ENCODE data around the gene GRB10. TPM values are rescaled to one million over a fixed set of nuclear protein-coding genes. Genes with fewer than 3 reads are reported as not detected.

GRB10 gene
- total and polyA plus RNA-seq, 4 donors = 10.7 to 53.1 (median 17.5) TPM

DNA sequence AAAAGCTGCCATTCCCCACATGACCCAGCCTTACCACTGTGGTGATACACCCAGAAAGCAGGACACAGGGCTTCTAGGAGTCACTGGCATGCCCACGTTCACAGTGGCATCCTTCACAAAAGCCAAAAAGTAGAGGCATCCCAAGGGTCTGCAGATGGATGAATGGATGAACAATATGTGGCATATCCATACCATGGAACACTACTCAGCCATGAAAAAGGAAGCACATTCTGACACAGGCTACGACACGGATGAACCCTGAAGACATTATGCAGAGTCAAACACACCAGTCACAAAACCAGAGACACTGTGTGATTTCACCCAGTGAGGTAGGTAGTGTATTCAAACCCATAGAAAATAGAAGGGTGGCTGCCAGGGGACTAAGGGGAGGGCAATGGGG, 112.8 kb downstream of the GRB10 start:
- Histone ChIP-seq H3K9ac (ENCODE audit: low read depth in 1 of 2, low read length in 2 of 2) (no peak overlapping the region), H3K4me1 (ENCODE audit: control insufficient read depth in 4 of 4, insufficient read depth in 4 of 4, low read length in 3 of 4) (peaks cover 13 to 38% (median 27%) of the 10 kb centered on the region in 4 donors), H3K4me3 (ENCODE audit: low read depth in 1 of 3, low read length in 3 of 3) (no peak overlapping the region), H3K27me3 (ENCODE audit: control insufficient read depth in 4 of 4, insufficient read depth in 4 of 4, low read length in 3 of 4) (no peaks in the 10 kb centered on the region), H3K36me3 (ENCODE audit: control insufficient read depth in 4 of 4, insufficient read depth in 3 of 4, low read depth in 1 of 4, low read length in 3 of 4) (peaks cover 0 to 32% (median 14%) of the 10 kb centered on the region in 4 donors), H3K9me3 (ENCODE audit: control insufficient read depth in 4 of 4, low read length in 3 of 4) (no peaks in the 10 kb centered on the region), H3K27ac (ENCODE audit: low read depth in 1 of 2, low read length in 2 of 2) (no peak overlapping the region)
- TF ChIP-seq, protein P1, sequence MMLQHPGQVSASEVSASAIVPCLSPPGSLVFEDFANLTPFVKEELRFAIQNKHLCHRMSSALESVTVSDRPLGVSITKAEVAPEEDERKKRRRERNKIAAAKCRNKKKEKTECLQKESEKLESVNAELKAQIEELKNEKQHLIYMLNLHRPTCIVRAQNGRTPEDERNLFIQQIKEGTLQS (IDR thresholded peaks at IDR 0.05) = no peak
- TF ChIP-seq, protein P2, sequence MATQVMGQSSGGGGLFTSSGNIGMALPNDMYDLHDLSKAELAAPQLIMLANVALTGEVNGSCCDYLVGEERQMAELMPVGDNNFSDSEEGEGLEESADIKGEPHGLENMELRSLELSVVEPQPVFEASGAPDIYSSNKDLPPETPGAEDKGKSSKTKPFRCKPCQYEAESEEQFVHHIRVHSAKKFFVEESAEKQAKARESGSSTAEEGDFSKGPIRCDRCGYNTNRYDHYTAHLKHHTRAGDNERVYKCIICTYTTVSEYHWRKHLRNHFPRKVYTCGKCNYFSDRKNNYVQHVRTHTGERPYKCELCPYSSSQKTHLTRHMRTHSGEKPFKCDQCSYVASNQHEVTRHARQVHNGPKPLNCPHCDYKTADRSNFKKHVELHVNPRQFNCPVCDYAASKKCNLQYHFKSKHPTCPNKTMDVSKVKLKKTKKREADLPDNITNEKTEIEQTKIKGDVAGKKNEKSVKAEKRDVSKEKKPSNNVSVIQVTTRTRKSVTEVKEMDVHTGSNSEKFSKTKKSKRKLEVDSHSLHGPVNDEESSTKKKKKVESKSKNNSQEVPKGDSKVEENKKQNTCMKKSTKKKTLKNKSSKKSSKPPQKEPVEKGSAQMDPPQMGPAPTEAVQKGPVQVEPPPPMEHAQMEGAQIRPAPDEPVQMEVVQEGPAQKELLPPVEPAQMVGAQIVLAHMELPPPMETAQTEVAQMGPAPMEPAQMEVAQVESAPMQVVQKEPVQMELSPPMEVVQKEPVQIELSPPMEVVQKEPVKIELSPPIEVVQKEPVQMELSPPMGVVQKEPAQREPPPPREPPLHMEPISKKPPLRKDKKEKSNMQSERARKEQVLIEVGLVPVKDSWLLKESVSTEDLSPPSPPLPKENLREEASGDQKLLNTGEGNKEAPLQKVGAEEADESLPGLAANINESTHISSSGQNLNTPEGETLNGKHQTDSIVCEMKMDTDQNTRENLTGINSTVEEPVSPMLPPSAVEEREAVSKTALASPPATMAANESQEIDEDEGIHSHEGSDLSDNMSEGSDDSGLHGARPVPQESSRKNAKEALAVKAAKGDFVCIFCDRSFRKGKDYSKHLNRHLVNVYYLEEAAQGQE (IDR thresholded peaks at IDR 0.05) = no peak
- TF ChIP-seq, protein P3, sequence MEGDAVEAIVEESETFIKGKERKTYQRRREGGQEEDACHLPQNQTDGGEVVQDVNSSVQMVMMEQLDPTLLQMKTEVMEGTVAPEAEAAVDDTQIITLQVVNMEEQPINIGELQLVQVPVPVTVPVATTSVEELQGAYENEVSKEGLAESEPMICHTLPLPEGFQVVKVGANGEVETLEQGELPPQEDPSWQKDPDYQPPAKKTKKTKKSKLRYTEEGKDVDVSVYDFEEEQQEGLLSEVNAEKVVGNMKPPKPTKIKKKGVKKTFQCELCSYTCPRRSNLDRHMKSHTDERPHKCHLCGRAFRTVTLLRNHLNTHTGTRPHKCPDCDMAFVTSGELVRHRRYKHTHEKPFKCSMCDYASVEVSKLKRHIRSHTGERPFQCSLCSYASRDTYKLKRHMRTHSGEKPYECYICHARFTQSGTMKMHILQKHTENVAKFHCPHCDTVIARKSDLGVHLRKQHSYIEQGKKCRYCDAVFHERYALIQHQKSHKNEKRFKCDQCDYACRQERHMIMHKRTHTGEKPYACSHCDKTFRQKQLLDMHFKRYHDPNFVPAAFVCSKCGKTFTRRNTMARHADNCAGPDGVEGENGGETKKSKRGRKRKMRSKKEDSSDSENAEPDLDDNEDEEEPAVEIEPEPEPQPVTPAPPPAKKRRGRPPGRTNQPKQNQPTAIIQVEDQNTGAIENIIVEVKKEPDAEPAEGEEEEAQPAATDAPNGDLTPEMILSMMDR (IDR thresholded peaks at IDR 0.05; ENCODE audit: low read depth, low read length, missing input control) = no peak
- 69% methylated on average over 3 of the region's 3 CpGs for WGBS
- no peak for DNase-seq (ENCODE audit: low spot score)

DNA sequence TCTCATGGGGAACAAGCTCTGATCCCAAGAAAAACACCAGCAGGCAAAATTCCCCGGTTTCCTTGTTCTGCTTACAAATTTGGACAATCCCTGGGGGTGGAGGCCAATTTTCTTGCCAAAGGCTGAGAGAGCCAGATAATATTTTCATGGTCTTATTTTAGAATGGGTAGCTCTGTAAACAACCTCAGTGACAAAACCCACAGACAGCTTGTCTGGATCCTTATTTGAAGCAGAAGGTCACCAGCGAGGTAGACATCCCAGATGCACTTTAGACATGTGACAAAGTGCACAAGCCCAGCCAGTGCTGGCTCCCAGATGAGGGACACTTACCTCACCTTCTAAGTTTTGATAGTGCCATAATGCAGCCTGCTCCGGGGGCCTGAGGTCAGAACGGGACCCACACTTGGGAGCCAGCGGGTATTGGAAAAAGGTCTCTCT, 114.9 kb downstream of the GRB10 start:
- no peaks in the 10 kb centered on the region for H3K9me3 ChIP-seq (ENCODE audit: control insufficient read depth in 4 of 4, low read length in 3 of 4)
- no peak for DNase-seq (ENCODE audit: low spot score)
- 25% methylated on average over 5 of the region's 5 CpGs for WGBS
- TF ChIP-seq HNF4A (conservative IDR thresholded peaks at IDR 0.05) = peak; percentile 78 to 80
- TF ChIP-seq RXRA (IDR thresholded peaks at IDR 0.05) = peak; percentile 34 to 59
- TF ChIP-seq, protein P1 (IDR thresholded peaks at IDR 0.05) = no peak
- TF ChIP-seq, protein P4, sequence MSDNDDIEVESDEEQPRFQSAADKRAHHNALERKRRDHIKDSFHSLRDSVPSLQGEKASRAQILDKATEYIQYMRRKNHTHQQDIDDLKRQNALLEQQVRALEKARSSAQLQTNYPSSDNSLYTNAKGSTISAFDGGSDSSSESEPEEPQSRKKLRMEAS (IDR thresholded peaks at IDR 0.05) = no peak
- TF ChIP-seq RAD21 (IDR thresholded peaks at IDR 0.05) = peak in 1 of 2 donors; percentile 3
- TF ChIP-seq FOXA1 (IDR thresholded peaks at IDR 0.05) = no peak
- TF ChIP-seq SP1 (IDR thresholded peaks at IDR 0.05) = peak; percentile 49
- peaks cover 18 to 48% (median 27%) of the 10 kb centered on the region in 4 donors for H3K4me1 ChIP-seq (ENCODE audit: control insufficient read depth in 4 of 4, insufficient read depth in 4 of 4, low read length in 3 of 4)
- no peak overlapping the region for H3K4me3 ChIP-seq (ENCODE audit: low read depth in 1 of 3, low read length in 3 of 3)
- H3K9ac ChIP-seq (ENCODE audit: low read depth in 1 of 2, low read length in 2 of 2) = no peak overlapping the region
- H3K27me3 ChIP-seq (ENCODE audit: control insufficient read depth in 4 of 4, insufficient read depth in 4 of 4, low read length in 3 of 4) = no peaks in the 10 kb centered on the region
- H3K36me3 ChIP-seq (ENCODE audit: control insufficient read depth in 4 of 4, insufficient read depth in 3 of 4, low read depth in 1 of 4, low read length in 3 of 4) = peaks cover 0 to 22% (median 6%) of the 10 kb centered on the region in 4 donors
- H3K27ac ChIP-seq (ENCODE audit: low read depth in 1 of 2, low read length in 2 of 2) = peak overlapping the region; percentile 68 to 73

DNA sequence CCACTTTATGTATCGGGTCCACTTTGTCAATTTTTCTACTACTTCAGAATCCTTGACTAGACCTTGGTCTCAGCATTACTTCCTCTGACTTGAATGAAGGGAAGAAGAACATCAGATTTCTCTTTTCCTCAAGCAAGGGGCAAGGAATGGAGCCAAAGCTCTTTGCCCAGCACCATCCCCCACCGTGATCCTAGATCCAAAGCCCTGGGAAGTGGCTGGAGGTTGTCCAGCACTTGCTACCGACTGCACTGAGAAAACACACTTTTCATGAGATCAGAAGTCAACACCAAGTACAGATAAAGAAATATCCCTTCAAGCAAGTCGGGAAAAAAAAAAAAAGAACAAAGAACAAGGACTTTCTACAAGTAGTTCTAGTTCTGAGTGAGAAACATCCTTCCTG, 115.4 kb downstream of the GRB10 start:
- no peaks in the 10 kb centered on the region for H3K9me3 ChIP-seq (ENCODE audit: control insufficient read depth in 4 of 4, low read length in 3 of 4)
- WGBS = 28% methylated on average over 4 of the region's 4 CpGs
- H3K4me1 ChIP-seq (ENCODE audit: control insufficient read depth in 4 of 4, insufficient read depth in 4 of 4, low read length in 3 of 4) = peaks cover 18 to 48% (median 27%) of the 10 kb centered on the region in 4 donors
- no peak overlapping the region for H3K4me3 ChIP-seq (ENCODE audit: low read depth in 1 of 3, low read length in 3 of 3)
- H3K27me3 ChIP-seq (ENCODE audit: control insufficient read depth in 4 of 4, insufficient read depth in 4 of 4, low read length in 3 of 4) = no peaks in the 10 kb centered on the region
- H3K27ac ChIP-seq (ENCODE audit: low read depth in 1 of 2, low read length in 2 of 2) = peak overlapping the region; percentile 68 to 73
- H3K36me3 ChIP-seq (ENCODE audit: control insufficient read depth in 4 of 4, insufficient read depth in 3 of 4, low read depth in 1 of 4, low read length in 3 of 4) = peaks cover 0 to 21% (median 5%) of the 10 kb centered on the region in 4 donors
- DNase-seq (ENCODE audit: low spot score) = no peak
- TF ChIP-seq RXRA (IDR thresholded peaks at IDR 0.05) = no peak
- no peak for TF ChIP-seq RAD21 (IDR thresholded peaks at IDR 0.05)
- no peak for TF ChIP-seq YY1 (IDR thresholded peaks at IDR 0.05)
- H3K9ac ChIP-seq (ENCODE audit: low read depth in 1 of 2, low read length in 2 of 2) = no peak overlapping the region
